K562 (cell line): ENCODE data around the gene EPHB2. TPM values are rescaled to one million over a fixed set of nuclear protein-coding genes. Genes with fewer than 3 reads are reported as not detected.

Experiments
- ATAC-seq: fragments of 200-7000 bp; cut with Tn5 transposase; 3 replicates; pipeline ENCODE4 v1.9.1; 2020; ENCODE audit warnings: moderate library complexity
- BruUV-seq: library from RNA; stranded (reverse); fragments of 400-500 nt; replicated peaks from 2 replicates; lab custom pipeline; 2021; lab: Mats Ljungman, UMichigan
- CTCF ChIA-PET: fragments of 300-600 bp; formaldehyde crosslinking; extraction: SDS; loops from one replicate; lab custom pipeline; 2021; ENCODE audit warnings: low intra/inter-chr PET ratio; lab: Yijun Ruan, JAX
- POLR2A ChIA-PET: fragments of 300-600, 350-650 bp; sonication (Branson Sonifier 250); formaldehyde crosslinking; extraction: SDS; loops from one replicate; lab custom pipeline; 2021; ENCODE audit warnings: antibody characterized with exemption, inconsistent platforms; lab: Yijun Ruan, JAX
- DNase-seq, 4 experiments: peaks; one replicate each; pipeline versions ENCODE4 v3.0.0 to v3.0.0-alpha.2; 2011 to 2018; ENCODE audit warnings: low spot score in 3 of 4, mixed read lengths in 3 of 4; ENCODE audit errors: extremely low read depth in 1 of 4
- FAIRE-seq: peaks from 2 replicates; lab custom pipeline; 2011; peaks lifted over from hg19 to GRCh38; lab: Jason Lieb, UNC
- H2AFZ ChIP-seq: 2 replicates; pipeline ENCODE4 v1.6.0; 2011; ENCODE audit warnings: low read depth, low read length, control low read depth, inconsistent platforms
- H3K27ac ChIP-seq: fragments of 200-600 bp; 3 replicates; pipeline ENCODE4 v1.8.0; 2011; ENCODE audit warnings: low read depth, mild to moderate bottlenecking, control low read depth, inconsistent platforms, low read length, moderate library complexity, mixed read lengths; ENCODE audit errors: extremely low read depth
- H3K27me3 ChIP-seq, 2 experiments: fragments of 300-600 bp in 1 of 2; 2 replicates in 1 of 2; 3 replicates in 1 of 2; pipeline versions ENCODE4 v1.6.0 to v1.8.0; 2011; ENCODE audit warnings: inconsistent platforms in 2 of 2, low read length in 2 of 2, mild to moderate bottlenecking in 1 of 2, mixed read lengths in 1 of 2, moderate library complexity in 1 of 2; ENCODE audit not compliant: control insufficient read depth in 2 of 2, insufficient read depth in 2 of 2
- H3K36me3 ChIP-seq: fragments of 300-600 bp; 3 replicates; pipeline ENCODE4 v1.8.0; 2011; ENCODE audit warnings: mild to moderate bottlenecking, low read length, inconsistent platforms; ENCODE audit not compliant: control insufficient read depth, insufficient read depth
- H3K4me1 ChIP-seq, 2 experiments: fragments of 200-600 bp in 1 of 2; replicated peaks in 1 of 2; 2 replicates in 1 of 2; 3 replicates in 1 of 2; pipeline versions ENCODE4 v1.5.1 to v1.8.0; 2011; ENCODE audit warnings: inconsistent platforms in 2 of 2, low read length in 2 of 2, mild to moderate bottlenecking in 1 of 2, mixed read lengths in 1 of 2, moderate library complexity in 1 of 2; ENCODE audit not compliant: control insufficient read depth in 2 of 2, insufficient read depth in 2 of 2
- H3K4me2 ChIP-seq: 2 replicates; pipeline ENCODE4 v1.6.1; 2011; ENCODE audit warnings: low read length, control low read depth, inconsistent platforms, mixed read lengths; ENCODE audit not compliant: insufficient read depth
- H3K4me3 ChIP-seq: fragments of 200-600 bp; sonication (generic), shearing (Covaris generic); 2 replicates; pipeline ENCODE4 v1.5.1; 2016; ENCODE audit warnings: control low read depth, inconsistent platforms
- H3K79me2 ChIP-seq: fragments of 200-600 bp; 3 replicates; pipeline ENCODE4 v1.8.0; 2011; ENCODE audit warnings: low read length, inconsistent platforms; ENCODE audit not compliant: control insufficient read depth, insufficient read depth
- H3K9ac ChIP-seq, 2 experiments: 2 replicates each; pipeline versions ENCODE4 v1.6.0 to v1.6.1; 2011; ENCODE audit warnings: low read depth in 2 of 2, low read length in 2 of 2, control low read depth in 1 of 2, inconsistent platforms in 1 of 2, mild to moderate bottlenecking in 1 of 2, mixed read lengths in 1 of 2; ENCODE audit not compliant: insufficient read depth in 1 of 2
- H3K9me1 ChIP-seq: one replicate; pipeline ENCODE4 v1.6.0; 2011; ENCODE audit warnings: inconsistent platforms, mild to moderate bottlenecking, low read length, moderate library complexity; ENCODE audit not compliant: control insufficient read depth, insufficient read depth
- H3K9me3 ChIP-seq: replicated peaks from 2 replicates; pipeline ENCODE4 v1.5.1; 2011; ENCODE audit warnings: low read depth, low read length, inconsistent platforms; ENCODE audit not compliant: control insufficient read depth, insufficient read depth
- H4K20me1 ChIP-seq: replicated peaks from 2 replicates; pipeline ENCODE4 v1.6.1; 2011; ENCODE audit warnings: low read length, inconsistent platforms, mixed read lengths; ENCODE audit not compliant: control insufficient read depth, insufficient read depth
- NR0B1 ChIP-seq: fragments of 450-650 bp; IDR thresholded peaks from one replicate; pipeline ENCODE4 v1.6.1; 2018; ENCODE audit warnings: mild to moderate bottlenecking, moderate library complexity; ENCODE audit not compliant: partially characterized antibody
- WGBS: fragments of 100-300 bp; shearing (Covaris generic); methylation state at CpG from one replicate; pipeline ENCODE4 v1.1.6; 2016; ENCODE audit warnings: low coverage, mixed read lengths; ENCODE audit not compliant: insufficient coverage; ENCODE audit errors: missing lambda C conversion rate; 5-methylcytosine and 5-hydroxymethylcytosine counted together
- in situ Hi-C: fragments of 300-500 bp; cut with MboI; formaldehyde crosslinking; loops from 4 replicates; pipeline ENCODE4 v1.15.0; 2018; ENCODE audit warnings: inconsistent platforms, mixed read lengths
- intact Hi-C: fragments of 100-400 bp; cut with micrococcal nuclease; formaldehyde crosslinking; loops from 2 replicates; pipeline ENCODE4 v1.14.2; 2022
- polyA plus RNA-seq, 8 experiments: library from polyadenylated mRNA; depleted of rRNA in 4 of 8; stranded (reverse) in 5 of 8; unstranded in 3 of 8; fragments of >200 nt; fragmentation: Nextera tagmentation in 2 of 8; fragmentation: Illumina TruSeq in 1 of 8; extraction: Ambion mirVana in 2 of 8; extraction: Trizol in 1 of 8; gene quantifications; 2 replicates each; pipeline versions ENCODE4 v1.2.1 to v1.2.3, GENCODE V29; 2011 to 2014; ENCODE audit warnings: inconsistent platforms in 1 of 8, missing spikeins in 1 of 8
- total RNA-seq, 7 experiments: library from RNA; depleted of rRNA in 6 of 7; stranded (reverse); fragments of >200 nt in 6 of 7; fragmentation: Illumina TruSeq in 2 of 7; extraction: Trizol in 2 of 7; gene quantifications; 2 replicates each; pipeline versions ENCODE4 v1.2.1 to v1.2.3, GENCODE V29; 2011 to 2021; ENCODE audit warnings: low replicate concordance in 1 of 7
- TF ChIP-seq, protein P1 (sequence below): fragments of 450-650 bp; formaldehyde crosslinking; IDR thresholded peaks from 2 replicates; pipeline ENCODE4 v1.4.0; 2020; ENCODE audit warnings: mild to moderate bottlenecking, moderate library complexity

The EPHB2 gene
- total and polyA plus RNA-seq, 9 of the 15 experiments (the other 6 are each of a cell fraction or from before 2014, with no cell fraction given): not detected

- in situ Hi-C loops: no loop called here
- POLR2A ChIA-PET: interaction anchor here (1.7 kb wide), 1 partner anchor 10 kb away, joined by 7 read pairs; no protein-coding TSS in a partner anchor
These were observed 167.3 kb downstream of the EPHB2 start for GRCh38 chr1:22877980-22878379.

More at GRCh38 chr1:22877980-22878379, 167.3 kb downstream of the EPHB2 start:
- no peak overlapping the region for H3K4me3 ChIP-seq
- intact Hi-C loops: no loop called here
- no TSS peak for BruUV-seq
- H3K4me1 ChIP-seq: 0 out of 5 replicates have a peak, but pooled peaks cover 0 to 4% of the 10 kb centered on the region in 2 experiments
- peaks cover 36 to 93% of the 10 kb centered on the region in 2 experiments for H3K27me3 ChIP-seq
- no peaks in the 10 kb centered on the region for H3K79me2 ChIP-seq
- no peak for DNase-seq
- H3K36me3 ChIP-seq: no peaks in the 10 kb centered on the region
- ATAC-seq: no peak
- no peak for FAIRE-seq
- H3K9me3 ChIP-seq: no peaks in the 10 kb centered on the region
- H4K20me1 ChIP-seq: peaks cover 29% of the 10 kb centered on the region
- no peak overlapping the region for H3K9ac ChIP-seq
- no peak overlapping the region for H3K27ac ChIP-seq
- H3K9me1 ChIP-seq: no peaks in the 10 kb centered on the region
- TF ChIP-seq, protein P1, sequence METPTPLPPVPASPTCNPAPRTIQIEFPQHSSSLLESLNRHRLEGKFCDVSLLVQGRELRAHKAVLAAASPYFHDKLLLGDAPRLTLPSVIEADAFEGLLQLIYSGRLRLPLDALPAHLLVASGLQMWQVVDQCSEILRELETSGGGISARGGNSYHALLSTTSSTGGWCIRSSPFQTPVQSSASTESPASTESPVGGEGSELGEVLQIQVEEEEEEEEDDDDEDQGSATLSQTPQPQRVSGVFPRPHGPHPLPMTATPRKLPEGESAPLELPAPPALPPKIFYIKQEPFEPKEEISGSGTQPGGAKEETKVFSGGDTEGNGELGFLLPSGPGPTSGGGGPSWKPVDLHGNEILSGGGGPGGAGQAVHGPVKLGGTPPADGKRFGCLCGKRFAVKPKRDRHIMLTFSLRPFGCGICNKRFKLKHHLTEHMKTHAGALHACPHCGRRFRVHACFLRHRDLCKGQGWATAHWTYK (CRISPR knock-in tag): no peak
- TF ChIP-seq NR0B1: no peak
- TF ChIP-seq, all 486 proteins: peak for 0
- Histone ChIP-seq H3K4me2 (no peak overlapping the region), H2AFZ (no peak overlapping the region)
- CTCF ChIA-PET: no interaction called here
- 0% methylated on average over 1 of the region's 1 CpG for WGBS
